Tibial nerve (tissue), 3 donors: Measurements from ENCODE around the gene PHACTR4.

Experiments used
- CTCF ChIP-seq, 5 experiments: fragments of 200-600 bp in 3 of 5; fragments of 450-650 bp in 2 of 5; sonication (generic) in 3 of 5; IDR thresholded peaks; one replicate each; pipeline ENCODE4 v1.5.1; 2016 to 2019; ENCODE audit warnings: antibody characterized with exemption in 5 of 5, mild to moderate bottlenecking in 3 of 5, moderate library complexity in 2 of 5
- POLR2A ChIP-seq, 2 donors: fragments of 450-650 bp; IDR thresholded peaks; one replicate each; pipeline ENCODE4 v1.6.1; 2017; ENCODE audit warnings: antibody characterized with exemption in 2 of 2, mild to moderate bottlenecking in 2 of 2, moderate library complexity in 2 of 2

- TF ChIP-seq CTCF (IDR thresholded peaks at IDR 0.05) = no peak
- TF ChIP-seq POLR2A (IDR thresholded peaks at IDR 0.05) = no peak
Observed at GRCh38 chr1:28449904-28450303, 80.4 kb downstream of the PHACTR4 start.
